HG03095 (cell line): Measurements from ENCODE around the gene GNG13.
"Not testable (repeated sequence)": the region's sequence is repeated elsewhere in the genome, so short reads cannot be mapped to it uniquely, and the experiment has no call there.

ENCODE experiments used
- ATAC-seq: cut with Tn5 transposase; IDR thresholded peaks from one replicate; pipeline ENCODE4 v1.9.1; 2021; ENCODE audit warnings: moderate library complexity; ENCODE audit not compliant: unreplicated experiment

GNG13 gene

DNA sequence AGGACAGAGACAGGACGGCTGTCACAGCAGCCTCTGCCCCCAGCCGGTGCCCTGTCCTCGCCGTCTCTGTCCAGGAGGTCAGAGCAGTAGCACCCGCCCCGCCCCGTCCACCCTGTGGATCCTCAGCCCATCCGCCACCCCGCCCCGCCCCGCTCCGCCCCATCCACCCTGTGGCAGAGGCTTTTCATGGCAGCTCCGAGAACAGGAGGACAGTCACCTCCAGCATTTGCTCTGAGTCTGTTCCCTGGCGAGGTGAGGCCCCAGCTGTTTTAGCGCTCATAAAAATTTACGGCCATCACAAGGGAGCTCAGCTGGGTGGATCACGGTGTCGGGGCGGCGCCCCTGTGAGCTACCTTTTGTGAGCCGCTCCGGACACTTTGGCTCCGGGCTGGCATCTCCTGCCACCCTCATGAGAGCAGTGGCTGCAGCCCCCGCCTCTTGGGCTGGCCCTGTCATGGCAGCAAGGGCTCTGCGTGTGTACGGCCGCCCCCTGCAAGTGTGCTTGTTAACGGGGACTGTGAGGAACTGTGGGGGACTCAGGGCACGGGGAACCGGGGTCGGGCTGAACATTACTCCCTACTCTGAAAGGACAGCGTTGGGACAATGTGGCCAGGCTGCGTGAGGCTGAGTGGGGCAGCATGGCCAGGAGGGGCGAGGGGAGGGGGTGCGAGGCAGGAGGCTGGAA lies 32.3 kb upstream of the GNG13 start:
- no peak for ATAC-seq

DNA sequence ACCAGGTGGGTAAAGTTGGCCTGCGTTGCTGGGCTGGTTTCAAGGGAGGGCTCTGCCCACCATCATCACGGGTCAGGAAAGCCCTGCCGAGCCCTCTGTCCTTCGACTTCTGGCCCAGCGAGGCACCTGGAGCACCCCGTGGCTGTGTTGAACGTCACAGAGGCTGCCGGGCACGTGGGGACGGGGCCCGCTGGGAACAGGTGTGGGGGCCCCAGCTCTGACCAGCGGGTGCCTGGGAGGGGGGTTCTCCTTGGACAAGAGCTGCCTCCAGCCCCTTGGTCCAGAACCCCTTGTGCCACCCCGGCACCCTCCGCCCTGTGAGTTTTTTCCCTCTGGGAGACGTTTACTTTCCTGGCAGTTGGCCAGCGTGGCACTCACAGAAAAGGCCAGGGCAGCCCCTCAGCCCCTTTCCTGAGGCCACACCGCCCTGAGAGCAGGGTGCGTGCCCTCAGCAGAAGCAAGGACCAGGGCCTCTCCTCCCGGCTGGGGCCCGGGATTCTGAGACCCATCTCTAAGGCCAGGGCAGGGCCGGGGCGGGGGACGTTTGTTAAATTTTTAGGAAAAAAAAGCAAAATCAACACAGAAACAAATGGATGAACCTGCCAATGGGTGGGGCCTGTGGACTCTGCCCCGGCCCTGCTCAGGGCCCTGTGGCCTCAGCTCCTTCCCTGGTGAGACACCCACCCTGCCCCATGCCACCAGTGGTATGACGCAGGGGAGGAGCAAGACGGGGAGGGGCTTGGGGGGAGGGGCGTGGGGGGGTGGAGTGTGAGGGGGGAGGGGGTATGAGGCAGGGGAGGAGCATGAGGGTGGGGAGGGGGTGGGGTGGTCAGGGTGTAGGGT lies 31.3 kb upstream of the GNG13 start:
- ATAC-seq, result no peak

DNA sequence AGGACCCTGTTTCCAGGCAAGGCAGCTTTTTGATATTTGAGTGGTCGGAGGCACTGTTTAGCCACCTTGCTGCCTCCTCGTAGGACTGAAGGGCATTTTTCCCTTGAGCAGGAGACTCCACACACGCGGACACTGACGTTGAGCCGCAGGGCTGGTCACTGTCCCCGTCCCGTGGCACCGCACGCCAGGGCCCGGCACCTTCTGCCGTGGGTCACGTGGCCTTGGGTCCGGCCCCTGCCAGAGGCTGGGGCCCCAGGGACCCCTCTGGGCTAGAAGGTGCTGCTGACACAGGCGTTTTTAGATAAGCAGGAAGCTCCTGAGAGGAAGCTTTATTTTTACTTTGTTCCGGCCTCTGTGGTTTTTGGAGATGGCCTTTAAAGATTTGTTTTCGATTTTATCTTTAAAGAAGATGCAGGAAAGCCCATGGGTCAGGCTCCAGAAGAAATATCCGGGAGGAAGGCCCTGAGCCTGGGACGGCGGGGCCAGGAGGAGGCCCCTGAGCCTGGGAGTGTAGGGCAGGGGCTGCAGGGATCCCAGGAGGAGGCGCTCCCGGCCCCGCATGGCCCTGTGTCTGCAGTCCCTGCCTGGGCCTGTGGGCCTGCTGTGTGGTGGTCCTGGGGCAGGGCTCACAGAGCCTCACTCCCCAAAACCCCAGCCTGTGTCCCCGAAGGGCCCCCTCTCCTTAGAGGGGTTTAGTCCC lies 30.5 kb upstream of the GNG13 start:
- no peak for ATAC-seq

DNA sequence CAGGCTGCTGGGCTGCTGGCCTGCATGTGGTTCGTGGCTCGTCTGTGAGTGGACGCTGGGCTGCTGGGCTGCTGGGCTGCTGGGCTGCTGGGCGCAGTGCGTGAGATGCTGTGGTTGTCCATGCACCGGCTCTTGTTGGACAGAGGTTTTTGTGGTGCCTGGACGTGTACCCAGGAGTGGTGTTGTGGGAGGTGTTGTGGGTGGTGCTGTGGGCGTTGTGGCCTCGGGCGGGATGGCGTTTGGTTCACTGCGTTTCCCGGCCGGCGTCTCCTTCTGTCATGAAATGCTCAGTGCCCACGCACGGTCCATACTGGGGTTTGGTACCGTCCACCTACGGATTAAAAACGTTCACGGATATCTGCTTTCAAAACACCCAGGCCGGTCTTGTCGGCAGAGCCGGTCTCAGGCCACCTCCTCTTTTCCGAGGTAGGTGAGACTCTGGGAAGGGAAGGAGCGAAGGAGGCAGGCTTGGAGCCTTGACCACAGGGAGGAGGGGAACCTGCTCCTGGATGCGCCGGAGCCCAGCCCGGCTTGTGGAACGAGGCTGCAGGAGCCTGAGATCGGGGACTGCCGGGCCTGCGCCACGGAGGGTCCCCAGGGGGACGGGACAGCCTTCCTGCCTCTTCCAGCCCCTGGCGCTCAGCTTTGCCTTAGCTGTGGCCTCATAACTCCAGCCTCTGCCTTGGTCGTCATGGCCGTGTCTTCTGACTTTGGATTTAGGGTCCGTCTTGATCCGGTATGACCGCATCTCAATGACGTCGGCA lies 29.8 kb upstream of the GNG13 start:
- no peak for ATAC-seq

DNA sequence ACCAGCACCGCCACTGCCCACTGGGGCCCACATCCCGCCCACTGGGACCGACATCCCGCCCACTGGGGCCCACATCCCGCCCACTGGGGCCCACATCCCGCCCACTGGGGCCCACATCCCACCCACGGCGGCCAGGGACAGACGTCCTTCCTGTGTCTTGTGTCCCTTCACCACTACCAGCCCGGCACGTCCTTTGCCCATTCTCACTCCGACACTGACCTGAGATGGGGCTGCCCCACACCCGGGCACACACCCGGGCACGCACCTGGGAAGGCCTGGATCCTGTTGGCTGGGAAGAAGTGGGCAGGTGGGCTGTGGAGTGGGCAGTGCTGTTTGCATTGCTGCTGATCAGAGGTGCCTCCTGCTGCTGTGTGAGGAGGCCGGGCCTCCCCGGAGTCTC lies 28.4 kb upstream of the GNG13 start:
- no peak for ATAC-seq

DNA sequence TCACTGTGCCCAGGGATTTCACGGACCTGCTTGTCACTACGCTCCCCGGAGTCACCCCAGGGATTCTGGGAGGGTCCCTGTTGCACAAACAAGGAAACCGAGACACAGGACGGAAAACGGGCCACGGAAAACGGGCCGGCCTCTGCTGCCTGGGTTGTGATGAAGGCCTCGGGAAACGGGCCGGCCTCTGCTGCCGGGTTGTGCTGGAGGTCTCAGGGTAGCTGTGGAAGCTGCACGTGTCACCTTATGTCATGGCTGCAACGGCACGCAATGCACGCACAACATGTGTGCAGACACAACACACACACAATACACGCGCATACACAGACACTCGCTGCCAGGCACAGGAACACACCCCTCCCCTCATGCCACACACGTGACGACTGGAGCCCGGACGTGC lies 27.0 kb upstream of the GNG13 start:
- no peak for ATAC-seq

DNA sequence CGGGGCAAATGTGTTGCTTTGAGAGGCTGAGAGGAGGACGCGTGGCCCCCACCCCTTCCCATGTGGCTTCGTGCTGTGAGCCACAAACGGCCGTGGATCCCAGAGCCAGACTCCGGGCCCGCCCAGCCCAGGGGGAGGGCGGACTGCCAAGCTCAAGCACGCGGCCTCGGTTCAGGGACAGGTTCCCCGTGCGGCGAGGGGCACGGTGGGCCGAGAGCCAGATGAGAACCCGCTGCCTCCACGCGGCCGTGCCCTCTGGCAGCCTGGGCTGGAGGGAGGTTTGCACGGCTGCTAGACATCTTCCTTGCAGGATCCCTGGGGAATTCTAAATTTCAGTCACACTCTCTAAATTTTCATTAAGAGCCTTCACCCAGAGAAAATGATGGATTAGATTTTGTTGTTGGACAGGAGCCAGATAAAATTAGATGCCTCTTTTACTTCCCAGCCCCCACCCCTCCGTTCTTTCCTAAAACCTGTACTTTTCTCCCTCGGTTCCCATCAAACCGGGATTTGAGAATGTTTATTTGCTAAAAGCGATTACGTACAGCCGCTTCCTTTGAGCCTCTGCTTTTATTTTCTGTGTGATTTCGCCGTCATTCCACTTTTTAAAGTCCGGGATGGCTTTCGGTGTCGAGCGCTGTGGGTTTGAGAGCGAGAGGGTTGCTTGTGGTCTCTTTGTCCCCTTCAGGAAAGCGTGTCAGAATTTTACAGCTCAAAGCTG lies 25.0 kb upstream of the GNG13 start:
- no peak for ATAC-seq

DNA sequence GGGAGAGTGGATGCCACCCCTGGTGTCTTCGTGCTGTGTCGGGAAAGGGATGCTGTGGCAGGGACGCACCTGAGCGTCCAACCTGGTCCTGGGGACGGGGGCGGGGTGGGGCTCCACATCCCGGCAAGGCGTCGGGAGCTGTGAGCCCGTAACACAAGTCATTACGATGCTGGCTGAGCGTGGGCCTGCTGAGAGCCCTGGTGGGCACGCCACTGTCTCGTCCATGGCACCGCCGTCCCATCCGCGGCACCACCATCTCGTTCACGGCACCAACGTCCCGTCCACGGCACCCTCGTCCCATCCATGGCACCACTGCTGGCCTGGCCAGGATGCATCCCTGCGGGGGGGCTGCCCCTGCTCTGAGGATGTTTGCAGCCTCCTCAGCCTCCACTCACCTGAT lies 24.1 kb upstream of the GNG13 start:
- ATAC-seq, result no peak

DNA sequence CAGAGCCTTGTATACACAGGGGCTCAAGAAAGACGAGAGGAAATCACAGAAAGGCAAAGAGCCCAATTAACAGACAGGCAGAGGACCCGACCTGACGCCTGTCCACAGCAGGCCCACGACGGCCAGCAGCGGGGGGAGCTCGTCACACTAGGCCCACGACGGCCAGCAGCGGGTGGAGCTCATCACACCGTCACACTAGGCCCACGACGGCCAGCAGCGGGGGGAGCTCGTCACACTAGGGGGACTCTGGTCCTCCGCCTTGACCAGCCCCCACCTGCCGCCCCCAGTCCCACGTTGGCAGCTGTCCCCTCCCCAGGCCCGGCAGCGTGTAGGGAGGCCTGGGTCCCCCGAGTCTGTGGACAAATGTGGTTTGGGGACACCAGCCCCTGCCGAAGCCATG lies 23.7 kb upstream of the GNG13 start:
- no peak for ATAC-seq

DNA sequence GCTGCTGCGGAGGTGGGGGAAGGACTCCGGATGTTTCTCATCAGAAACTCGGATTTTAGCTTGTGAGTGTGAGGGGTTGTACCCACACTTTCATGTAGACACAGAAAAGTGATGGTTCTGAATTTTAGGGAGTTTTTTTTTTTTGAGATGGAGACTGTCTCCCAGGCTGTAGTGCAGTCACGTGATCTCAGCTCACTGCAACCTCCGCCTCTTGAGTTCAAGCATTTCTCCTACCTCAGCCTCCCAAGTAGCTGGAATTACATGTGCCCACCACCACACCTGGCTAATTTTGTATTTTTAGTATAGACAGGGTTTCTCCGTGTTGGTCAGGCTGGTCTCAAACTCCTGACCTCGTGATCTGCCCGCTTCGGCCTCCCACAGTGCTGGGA lies 22.4 kb upstream of the GNG13 start:
- no peak for ATAC-seq

DNA sequence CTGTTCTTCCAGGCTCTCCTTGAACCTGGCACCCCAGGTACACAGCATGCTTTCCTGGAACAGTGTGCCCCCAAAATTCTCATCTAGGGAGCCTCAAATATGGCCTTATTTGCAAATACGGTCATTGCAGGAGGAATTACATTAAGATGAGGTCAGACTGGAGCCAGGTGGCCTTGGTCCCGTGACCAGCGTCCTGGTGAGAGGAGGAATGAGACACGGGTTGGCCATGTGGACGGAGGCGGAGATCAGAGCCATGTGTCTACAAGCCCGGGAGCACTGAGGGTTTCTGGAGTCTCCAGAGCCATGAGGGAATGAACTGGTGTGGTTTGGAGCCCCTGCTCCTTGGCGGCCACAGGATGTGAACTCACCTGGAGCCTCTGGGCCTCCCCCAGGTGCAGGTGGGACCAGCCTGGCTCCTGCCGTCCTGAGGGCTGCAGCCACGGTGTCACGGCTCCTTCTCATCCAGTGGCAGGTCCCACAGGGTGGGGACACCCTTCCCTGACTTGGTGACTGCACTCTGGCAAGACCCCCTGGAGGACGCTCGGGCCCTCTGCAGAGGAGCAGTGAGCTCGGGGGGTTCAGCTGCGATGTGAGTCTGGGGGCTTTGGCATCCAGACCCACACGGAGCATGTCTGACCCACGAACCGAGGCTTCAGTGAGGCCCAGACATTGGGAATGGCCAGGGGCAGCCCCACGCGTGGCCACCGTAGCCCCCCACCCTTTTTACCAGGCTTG lies 21.8 kb upstream of the GNG13 start:
- ATAC-seq, result no peak

DNA sequence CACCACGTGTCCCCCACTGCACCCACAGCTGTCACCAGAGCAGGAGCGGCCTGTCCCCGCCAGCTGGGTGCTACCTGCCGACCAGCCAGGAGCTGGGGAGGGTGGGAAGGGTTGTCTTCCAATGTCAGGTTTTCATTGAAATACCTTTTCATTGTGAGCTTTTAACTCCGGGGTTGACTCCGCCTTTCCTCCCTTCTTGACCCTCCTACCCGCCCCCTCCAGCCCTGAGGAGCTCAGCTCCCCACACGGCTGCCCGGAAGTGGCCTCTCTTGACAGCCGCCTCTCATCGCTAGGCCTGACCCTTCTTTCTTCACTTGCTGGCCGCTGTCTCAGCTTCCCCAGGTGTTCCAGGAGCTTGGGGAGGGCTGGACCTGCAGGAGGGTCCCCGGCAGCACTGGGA lies 21.2 kb upstream of the GNG13 start:
- ATAC-seq, result no peak

DNA sequence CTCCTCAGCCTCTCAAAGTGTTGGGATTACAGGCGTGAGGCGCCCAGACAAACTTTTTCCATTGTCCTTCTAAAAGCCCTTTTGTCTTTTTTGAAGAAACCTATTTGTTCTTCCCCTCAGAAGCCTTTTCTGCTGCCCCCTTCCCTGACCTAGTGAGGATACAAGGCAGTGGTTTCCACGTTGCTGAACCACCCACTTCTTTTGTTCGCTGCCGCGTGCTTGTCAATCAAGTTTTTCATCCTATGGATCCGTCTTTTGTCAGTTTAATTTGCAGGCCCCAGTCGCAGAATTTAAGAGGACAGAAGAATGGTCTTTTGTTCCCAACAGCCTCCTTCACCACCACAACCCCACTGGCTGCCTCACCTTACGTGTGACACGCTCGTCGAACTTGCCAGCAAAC lies 20.2 kb upstream of the GNG13 start:
- ATAC-seq, result no peak

DNA sequence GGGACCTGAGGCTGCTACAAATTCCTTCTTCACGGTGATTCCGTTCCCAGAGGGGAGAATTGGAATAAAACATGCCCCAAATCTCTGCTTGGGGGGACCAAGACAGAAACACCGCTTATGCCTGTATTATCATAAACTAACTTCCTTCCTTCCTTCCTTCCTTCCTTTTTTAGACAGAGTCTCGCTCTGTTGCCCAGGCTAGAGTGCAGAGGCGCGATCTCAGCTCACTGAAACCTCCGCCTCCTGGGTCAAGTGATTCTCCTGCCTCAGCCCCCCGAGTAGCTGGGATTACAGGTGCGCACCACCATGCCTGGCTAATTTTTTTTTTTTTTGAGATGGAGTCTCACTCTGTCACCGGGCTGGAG lies 19.5 kb upstream of the GNG13 start:
- not testable (repeated sequence) for ATAC-seq

DNA sequence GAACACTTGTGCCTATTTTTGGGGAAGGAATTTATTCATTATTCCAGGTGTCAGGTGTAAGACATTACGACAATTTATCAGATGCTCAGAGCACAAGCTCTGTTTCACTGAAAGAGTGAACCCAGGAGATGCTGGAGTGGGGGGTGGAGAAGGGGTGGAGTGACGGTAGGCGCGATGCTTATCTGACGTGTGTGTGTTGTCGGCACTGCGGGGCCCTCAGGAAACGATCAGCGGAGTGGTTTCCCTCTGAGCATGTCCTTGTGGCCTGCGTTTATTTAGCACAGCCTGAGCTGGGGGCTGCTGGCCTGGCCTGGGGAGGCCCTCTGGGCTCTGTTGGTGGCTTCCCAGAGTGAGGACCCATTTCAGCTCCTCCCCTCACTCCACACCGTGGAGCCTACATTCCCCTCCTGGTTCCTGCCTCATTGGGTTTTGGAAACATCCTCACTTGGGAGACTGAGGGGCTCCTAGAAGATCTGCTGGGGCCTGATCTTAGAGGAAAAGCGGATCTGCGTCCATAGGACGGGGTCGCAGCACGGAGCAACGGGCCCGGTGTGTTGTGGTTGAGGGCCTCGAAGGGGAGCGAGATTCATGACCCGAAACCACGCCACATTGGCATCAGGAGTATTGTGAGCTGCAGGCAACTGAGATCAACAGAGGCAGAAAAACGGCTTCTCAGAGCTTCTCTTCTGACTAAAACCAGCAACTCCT lies 19.0 kb upstream of the GNG13 start:
- ATAC-seq, result no peak

DNA sequence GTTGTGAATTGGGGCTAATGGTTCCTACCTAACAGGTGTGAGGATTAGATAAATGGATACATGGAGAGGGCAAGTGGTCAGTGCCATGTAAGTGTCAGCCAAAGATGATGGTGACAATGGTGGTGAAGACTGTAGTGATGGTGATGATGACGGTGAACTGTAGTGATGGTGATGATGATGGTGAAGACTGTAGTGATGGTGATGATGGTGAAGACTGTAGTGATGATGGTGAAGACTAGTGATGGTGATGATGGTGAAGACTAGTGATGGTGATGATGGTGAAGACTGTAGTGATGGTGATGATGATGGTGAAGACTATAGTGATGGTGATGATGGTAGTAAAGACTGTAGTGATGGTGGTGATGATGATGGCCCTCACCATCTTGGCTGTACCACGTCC lies 18.1 kb upstream of the GNG13 start:
- no peak for ATAC-seq

DNA sequence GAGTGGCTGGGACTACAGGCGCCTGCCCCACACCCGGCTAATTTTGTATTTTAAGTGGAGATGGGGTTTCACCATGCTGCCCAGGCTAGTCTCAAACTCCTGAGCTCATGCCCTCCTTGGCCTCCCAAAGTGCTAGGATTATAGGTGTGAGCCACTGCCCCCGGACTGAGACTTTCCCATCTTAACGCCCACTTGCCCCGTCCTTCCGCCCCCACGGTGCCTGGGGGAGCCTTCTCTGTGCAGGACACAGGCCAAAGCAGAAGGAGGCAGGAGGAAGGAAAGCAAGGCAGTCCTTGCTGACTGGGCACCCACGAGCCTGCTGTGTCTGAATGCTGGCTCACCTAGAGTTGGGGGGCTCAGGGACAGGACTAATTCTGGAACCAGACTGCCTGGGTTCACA lies 17.6 kb upstream of the GNG13 start:
- ATAC-seq, result no peak

DNA sequence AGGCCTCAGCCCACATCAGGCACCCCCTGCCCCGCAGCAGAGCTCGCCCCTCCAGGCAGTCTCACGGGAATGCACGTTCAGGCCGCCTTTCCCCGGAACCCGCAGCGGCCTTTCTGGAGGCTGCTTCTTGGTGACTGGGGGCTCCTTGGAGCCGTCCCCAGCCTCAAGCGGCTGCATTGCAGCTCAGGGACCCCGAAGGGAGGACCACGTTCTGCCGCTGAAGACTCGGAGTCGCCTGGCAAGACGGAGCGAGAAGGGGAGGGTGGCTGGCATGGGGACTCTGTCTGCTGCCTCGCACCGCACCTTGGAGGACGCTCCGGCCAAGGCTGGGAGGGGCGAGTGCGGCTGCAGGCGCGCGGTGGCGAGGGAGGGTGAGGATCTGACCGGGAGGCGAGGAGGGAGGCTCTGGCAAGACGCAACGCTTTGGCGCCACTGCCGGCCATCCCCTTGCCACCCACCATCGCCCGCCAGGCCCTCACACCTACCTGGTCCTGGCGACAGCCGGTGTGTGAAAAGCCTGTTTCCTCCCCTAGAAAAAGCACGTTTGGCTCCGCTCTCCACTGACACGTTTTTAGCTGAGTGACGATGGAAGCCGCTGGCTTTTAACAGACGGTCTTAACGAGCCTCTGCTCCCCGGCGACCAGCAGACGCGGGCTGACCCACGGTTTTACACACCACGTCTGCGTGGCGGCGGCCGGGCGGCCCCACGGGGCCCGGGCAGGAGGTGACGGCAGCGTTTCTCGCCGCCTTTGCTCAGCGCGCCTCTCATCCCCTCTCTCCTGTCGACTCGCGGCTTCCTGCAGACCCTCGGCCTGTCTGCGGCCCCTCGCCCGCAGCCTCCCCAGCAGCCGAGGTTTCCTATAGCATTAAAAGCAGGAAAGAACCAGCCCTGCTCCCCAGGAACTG lies 16.7 kb upstream of the GNG13 start:
- no peak for ATAC-seq
